Bronchial epithelial cell (primary cell): Measurements from ENCODE around the gene SMYD3. TPM values are rescaled to one million over a fixed set of nuclear protein-coding genes. Genes with fewer than 3 reads are reported as not detected.

Experiments used
- DNase-seq: peaks from one replicate; pipeline ENCODE4 v3.0.0-alpha.2; 2010; ENCODE audit warnings: low read depth
- FAIRE-seq: peaks from 2 replicates; lab custom pipeline; 2011; peaks lifted over from hg19 to GRCh38; lab: Jason Lieb, UNC
- H3K27me3 ChIP-seq: 2 replicates; pipeline ENCODE4 v1.5.1; 2011; ENCODE audit warnings: low read length; ENCODE audit not compliant: control insufficient read depth, insufficient read depth
- H3K36me3 ChIP-seq: 2 replicates; pipeline ENCODE4 v1.5.1; 2011; ENCODE audit warnings: low read length; ENCODE audit not compliant: control insufficient read depth, insufficient read depth
- H3K4me3 ChIP-seq: 2 replicates; pipeline ENCODE4 v1.5.1; 2011; ENCODE audit warnings: mild to moderate bottlenecking, low read depth, low read length, control low read depth
- total RNA-seq: library from RNA; depleted of rRNA; stranded (reverse); fragments of >200 nt; gene quantifications from 2 replicates; pipeline ENCODE4 v1.2.1, GENCODE V29; 2014
- TF ChIP-seq, protein P1 (sequence below): IDR thresholded peaks from 2 replicates; pipeline ENCODE4 v1.5.1; 2011; ENCODE audit warnings: mild to moderate bottlenecking, moderate library complexity, low read length, control low read depth, inconsistent platforms; ENCODE audit not compliant: insufficient read depth, severe bottlenecking

SMYD3 gene
- total RNA-seq, 1 donor from 2014 or later: 17.4 TPM

DNA sequence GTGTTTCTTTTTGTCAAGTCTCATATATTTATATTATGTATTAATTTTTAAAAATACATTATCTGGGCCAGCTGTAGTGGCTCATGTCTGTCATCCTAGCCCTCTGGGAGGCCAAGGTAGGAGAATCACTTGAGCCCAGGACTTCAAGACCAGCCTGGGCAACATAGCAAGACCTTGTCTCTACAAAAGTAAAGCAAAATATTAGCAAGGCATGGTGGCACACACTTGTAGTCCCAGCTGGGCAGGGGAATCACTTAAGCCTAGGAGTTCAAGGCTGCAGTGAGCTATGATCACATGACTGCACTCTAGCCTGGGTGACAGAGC, 189.1 kb downstream of the SMYD3 start:
- Histone ChIP-seq H3K4me3 (no peak overlapping the region), H3K36me3 (no peaks in the 10 kb centered on the region), H3K27me3 (no peaks in the 10 kb centered on the region)
- TF ChIP-seq, protein P1, sequence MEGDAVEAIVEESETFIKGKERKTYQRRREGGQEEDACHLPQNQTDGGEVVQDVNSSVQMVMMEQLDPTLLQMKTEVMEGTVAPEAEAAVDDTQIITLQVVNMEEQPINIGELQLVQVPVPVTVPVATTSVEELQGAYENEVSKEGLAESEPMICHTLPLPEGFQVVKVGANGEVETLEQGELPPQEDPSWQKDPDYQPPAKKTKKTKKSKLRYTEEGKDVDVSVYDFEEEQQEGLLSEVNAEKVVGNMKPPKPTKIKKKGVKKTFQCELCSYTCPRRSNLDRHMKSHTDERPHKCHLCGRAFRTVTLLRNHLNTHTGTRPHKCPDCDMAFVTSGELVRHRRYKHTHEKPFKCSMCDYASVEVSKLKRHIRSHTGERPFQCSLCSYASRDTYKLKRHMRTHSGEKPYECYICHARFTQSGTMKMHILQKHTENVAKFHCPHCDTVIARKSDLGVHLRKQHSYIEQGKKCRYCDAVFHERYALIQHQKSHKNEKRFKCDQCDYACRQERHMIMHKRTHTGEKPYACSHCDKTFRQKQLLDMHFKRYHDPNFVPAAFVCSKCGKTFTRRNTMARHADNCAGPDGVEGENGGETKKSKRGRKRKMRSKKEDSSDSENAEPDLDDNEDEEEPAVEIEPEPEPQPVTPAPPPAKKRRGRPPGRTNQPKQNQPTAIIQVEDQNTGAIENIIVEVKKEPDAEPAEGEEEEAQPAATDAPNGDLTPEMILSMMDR: no peak
- DNase-seq (no peak), FAIRE-seq (no peak)

DNA sequence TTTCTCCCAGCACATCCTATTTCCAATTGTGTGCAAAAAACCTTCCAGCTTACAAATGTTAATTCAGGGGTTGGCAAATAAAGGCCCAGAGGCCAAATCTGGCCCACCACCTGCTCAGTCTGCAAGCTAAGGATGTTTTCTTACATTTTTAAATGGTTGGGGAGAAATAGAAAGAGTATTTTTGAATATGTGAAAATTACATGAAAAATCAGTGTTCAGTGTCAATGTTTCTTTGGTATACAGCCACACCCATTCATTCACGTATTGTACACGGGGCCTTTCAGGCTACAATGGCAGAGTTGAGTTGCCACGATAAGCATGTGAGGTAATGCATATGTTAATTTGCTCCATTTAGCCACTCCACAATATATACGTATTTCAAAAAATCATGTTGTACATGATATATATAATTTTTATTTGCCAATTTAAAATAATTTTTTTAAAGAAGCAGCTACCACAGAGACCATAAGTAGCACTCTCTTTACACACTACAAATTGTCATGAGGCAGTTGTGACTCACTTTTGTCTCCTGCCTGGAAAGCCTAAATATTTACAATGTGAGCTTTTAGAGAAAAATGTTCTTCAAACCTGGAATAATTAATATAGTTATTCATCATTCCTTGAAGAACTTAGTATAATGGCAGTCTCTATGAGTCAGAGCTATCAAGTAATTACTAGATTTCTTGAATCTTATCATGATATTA, 189.6 kb downstream of the SMYD3 start:
- no peaks in the 10 kb centered on the region for H3K27me3 ChIP-seq
- DNase-seq: peak; percentile 71
- H3K36me3 ChIP-seq: no peaks in the 10 kb centered on the region
- TF ChIP-seq, protein P1: no peak
- FAIRE-seq: no peak
- no peak overlapping the region for H3K4me3 ChIP-seq

DNA sequence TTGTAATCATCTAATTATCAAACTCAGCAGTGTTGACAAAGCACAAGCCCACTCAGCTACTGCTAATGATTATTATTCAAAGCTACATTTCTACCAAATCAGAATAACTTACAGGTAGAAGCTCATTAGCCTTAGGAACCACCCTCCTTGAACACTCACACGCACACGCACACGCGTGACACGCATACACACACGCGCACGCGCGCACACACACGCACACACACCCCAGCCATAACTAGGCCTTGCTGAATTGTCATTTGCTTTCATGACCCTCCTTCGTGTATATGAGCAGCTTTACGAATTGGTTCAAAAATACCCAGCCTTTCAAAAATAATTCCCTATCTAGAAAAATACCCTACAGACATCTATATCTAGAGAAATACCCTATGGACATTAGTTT, 195.6 kb downstream of the SMYD3 start:
- TF ChIP-seq, protein P1: no peak
- H3K27me3 ChIP-seq: no peaks in the 10 kb centered on the region
- H3K4me3 ChIP-seq: no peak overlapping the region
- no peak for FAIRE-seq
- H3K36me3 ChIP-seq: no peaks in the 10 kb centered on the region
- DNase-seq: no peak

DNA sequence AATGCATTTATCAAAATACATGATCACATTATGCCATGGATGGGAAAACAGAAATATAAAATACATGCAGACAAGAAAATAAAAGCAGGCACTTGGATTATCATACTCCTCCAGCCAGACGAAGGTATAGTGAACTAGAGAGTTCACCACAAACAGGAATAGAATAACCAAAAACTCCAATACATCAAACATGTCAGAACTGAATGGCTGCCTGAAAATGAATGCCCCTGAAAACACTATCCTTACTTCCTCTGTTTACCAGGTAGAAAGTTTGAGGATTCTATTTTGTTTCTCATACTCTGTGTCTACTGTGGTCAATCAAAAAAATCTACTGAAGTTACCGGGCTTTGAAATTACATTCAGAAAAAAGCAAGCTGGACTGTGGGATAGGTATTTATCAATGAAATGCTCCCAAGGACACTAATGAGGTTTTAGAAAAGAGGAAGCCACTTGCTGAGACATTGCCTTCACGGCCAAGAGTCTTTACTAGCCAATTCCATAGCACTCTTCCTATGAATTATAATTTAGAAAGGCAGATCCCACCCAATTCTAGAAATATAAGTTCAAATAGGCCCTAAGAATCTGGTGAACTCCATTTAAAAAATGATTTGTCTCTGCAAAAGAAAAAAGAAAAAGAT, 197.7 kb downstream of the SMYD3 start:
- FAIRE-seq: no peak

DNA sequence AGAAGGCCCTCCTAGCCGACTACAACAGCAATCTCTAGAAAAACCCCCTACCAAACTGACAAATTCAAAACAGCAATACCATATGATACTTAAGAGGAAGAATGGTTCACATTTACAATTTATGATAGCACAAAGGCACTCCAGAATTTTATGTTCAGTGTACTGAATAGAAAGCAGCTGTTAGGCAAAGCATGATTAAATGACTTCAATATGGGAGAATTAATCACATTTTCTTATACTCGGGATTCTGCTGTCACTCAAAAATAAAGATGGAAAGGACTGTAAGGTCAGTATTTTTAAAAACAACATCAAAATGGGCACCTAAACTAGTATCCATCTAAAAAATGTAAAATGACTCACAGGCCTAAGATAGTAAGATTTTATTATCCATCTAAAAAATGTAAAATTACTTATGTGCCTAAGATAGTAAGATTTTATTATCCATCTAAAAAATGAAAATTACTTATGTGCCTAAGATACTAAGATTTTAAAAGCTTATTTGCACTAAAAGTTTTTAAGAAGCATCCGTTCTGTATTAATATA, 198.5 kb downstream of the SMYD3 start:
- TF ChIP-seq, protein P1: no peak
- FAIRE-seq (no peak), DNase-seq (no peak)
- H3K4me3 ChIP-seq: no peak overlapping the region
- H3K27me3 ChIP-seq: no peaks in the 10 kb centered on the region
- no peaks in the 10 kb centered on the region for H3K36me3 ChIP-seq

More for the DNA sequence above, 197.7 kb downstream of the SMYD3 start:
- no peaks in the 10 kb centered on the region for H3K27me3 ChIP-seq
- TF ChIP-seq, protein P1: no peak
- DNase-seq: no peak
- H3K36me3 ChIP-seq: no peaks in the 10 kb centered on the region
- no peak overlapping the region for H3K4me3 ChIP-seq
